Endothelial cell of umbilical vein (primary cell): ENCODE results near the gene ATP10B. TPM values are rescaled to one million over a fixed set of nuclear protein-coding genes. Genes with fewer than 3 reads are reported as not detected.

ENCODE experiments used
- BruUV-seq: library from RNA; stranded (reverse); fragments of 400-500 nt; replicated peaks from 2 replicates; lab custom pipeline; 2021; lab: Mats Ljungman, UMichigan
- CTCF ChIA-PET: fragments of 300-600, 350-600 bp; sonication (Branson Sonifier 250); formaldehyde crosslinking; loops from one replicate; lab custom pipeline; 2021; ENCODE audit warnings: antibody characterized with exemption, inconsistent platforms; lab: Charles Lee
- POLR2A ChIA-PET: fragments of 300-600, 350-600 bp; sonication (Branson Sonifier 250); formaldehyde crosslinking; loops from one replicate; lab custom pipeline; 2021; ENCODE audit warnings: antibody characterized with exemption, inconsistent platforms; lab: Charles Lee
- DNase-seq: peaks from one replicate; pipeline ENCODE4 v3.0.0-alpha.2; 2011; ENCODE audit warnings: low read depth, low spot score
- FAIRE-seq: peaks from 2 replicates; lab custom pipeline; 2011; peaks lifted over from hg19 to GRCh38; lab: Jason Lieb, UNC
- H2AFZ ChIP-seq: 2 replicates; pipeline ENCODE4 v1.6.0; 2012; ENCODE audit warnings: low read depth, low read length, control low read depth, inconsistent platforms
- H3K27ac ChIP-seq: 2 replicates; pipeline ENCODE4 v1.5.1; 2011; ENCODE audit warnings: low read depth, mild to moderate bottlenecking, control low read depth, low read length, moderate library complexity; ENCODE audit not compliant: insufficient read depth
- H3K27me3 ChIP-seq, 2 experiments: 2 replicates each; pipeline versions ENCODE4 v1.6.0 to v1.6.1; 2011; ENCODE audit warnings: low read length in 2 of 2, mixed read lengths in 1 of 2; ENCODE audit not compliant: control insufficient read depth in 2 of 2, insufficient read depth in 2 of 2
- H3K36me3 ChIP-seq, 2 experiments: 2 replicates in 1 of 2; 3 replicates in 1 of 2; pipeline ENCODE4 v1.5.1; 2011; ENCODE audit warnings: low read length in 2 of 2, mild to moderate bottlenecking in 1 of 2, moderate library complexity in 1 of 2; ENCODE audit not compliant: control insufficient read depth in 2 of 2, insufficient read depth in 2 of 2; ENCODE audit errors: extremely low read depth in 1 of 2
- H3K4me1 ChIP-seq: 3 replicates; pipeline ENCODE4 v1.5.1; 2011; ENCODE audit warnings: mild to moderate bottlenecking, low read length; ENCODE audit not compliant: control insufficient read depth, insufficient read depth; ENCODE audit errors: extremely low read depth
- H3K4me2 ChIP-seq: 2 replicates; pipeline ENCODE4 v1.6.1; 2011; ENCODE audit warnings: low read length, control low read depth, mixed read lengths; ENCODE audit not compliant: insufficient read depth
- H3K4me3 ChIP-seq, 3 experiments: fragments of 200-600 bp in 1 of 3; sonication (generic), shearing (Covaris generic) in 1 of 3; replicated peaks in 1 of 3; 2 replicates each; pipeline ENCODE4 v1.5.1; 2011 to 2016; ENCODE audit warnings: control low read depth in 3 of 3, low read length in 3 of 3, mild to moderate bottlenecking in 2 of 3, inconsistent platforms in 1 of 3, low read depth in 1 of 3, moderate library complexity in 1 of 3; ENCODE audit not compliant: insufficient read depth in 1 of 3
- H3K79me2 ChIP-seq: 2 replicates; pipeline ENCODE4 v1.6.0; 2012; ENCODE audit warnings: low read length, inconsistent platforms; ENCODE audit not compliant: control insufficient read depth, insufficient read depth
- H3K9ac ChIP-seq: replicated peaks from 2 replicates; pipeline ENCODE3; 2011; ENCODE audit warnings: low read length, control low read depth; ENCODE audit not compliant: insufficient read depth; ENCODE audit errors: extremely low read depth
- H3K9me1 ChIP-seq: replicated peaks from 3 replicates; pipeline ENCODE4 v1.6.0; 2011; ENCODE audit warnings: mild to moderate bottlenecking, low read length; ENCODE audit not compliant: control insufficient read depth, insufficient read depth; ENCODE audit errors: extremely low read depth
- H3K9me3 ChIP-seq: replicated peaks from 2 replicates; pipeline ENCODE4 v1.5.1; 2012; ENCODE audit warnings: low read length, inconsistent platforms; ENCODE audit not compliant: control insufficient read depth, insufficient read depth
- H4K20me1 ChIP-seq: replicated peaks from 2 replicates; pipeline ENCODE3; 2011; ENCODE audit warnings: mild to moderate bottlenecking, low read length; ENCODE audit not compliant: control insufficient read depth, insufficient read depth; ENCODE audit errors: extremely low read depth
- CTCF ChIP-seq, 2 donors: IDR thresholded peaks; 1 replicate in 1 of 2; 2 replicates in 1 of 2; pipeline ENCODE4 v1.5.1; 2011; ENCODE audit warnings: low read length in 2 of 2, mild to moderate bottlenecking in 2 of 2, moderate library complexity in 2 of 2, control low read depth in 1 of 2, inconsistent platforms in 1 of 2, low read depth in 1 of 2; ENCODE audit not compliant: insufficient read depth in 1 of 2; ENCODE audit errors: extremely low read depth in 1 of 2
- EZH2 ChIP-seq: IDR thresholded peaks from 2 replicates; pipeline ENCODE4 v1.6.1; 2012; ENCODE audit warnings: borderline replicate concordance, low read depth, mild to moderate bottlenecking, moderate library complexity, low read length, inconsistent platforms; ENCODE audit not compliant: severe bottlenecking
- FOS ChIP-seq: IDR thresholded peaks from 2 replicates; pipeline ENCODE4 v1.6.1; 2011; ENCODE audit warnings: mild to moderate bottlenecking, low read length, moderate library complexity, borderline replicate concordance; ENCODE audit not compliant: insufficient read depth
- GATA2 ChIP-seq: IDR thresholded peaks from 2 replicates; pipeline ENCODE4 v1.7.0; 2011; ENCODE audit warnings: low read depth, mild to moderate bottlenecking, moderate library complexity, mixed read lengths, low read length; ENCODE audit not compliant: insufficient read length, insufficient read depth
- JUN ChIP-seq: IDR thresholded peaks from 2 replicates; pipeline ENCODE4 v1.6.1; 2011; ENCODE audit warnings: borderline replicate concordance, low read depth; ENCODE audit not compliant: insufficient read length, insufficient read depth
- MAX ChIP-seq: IDR thresholded peaks from 2 replicates; pipeline ENCODE4 v1.6.1; 2011; ENCODE audit not compliant: insufficient read depth, insufficient read length
- MYC ChIP-seq: IDR thresholded peaks from one replicate; pipeline ENCODE4 v1.6.1; 2011; ENCODE audit warnings: mild to moderate bottlenecking, low read depth, low read length
- POLR2A ChIP-seq: IDR thresholded peaks from 2 replicates; pipeline ENCODE4 v1.6.1; 2012; ENCODE audit warnings: low read depth, mild to moderate bottlenecking, control low read depth, low read length
- POLR2AphosphoS5 ChIP-seq: IDR thresholded peaks from 2 replicates; pipeline ENCODE4 v1.6.1; 2012; ENCODE audit warnings: low read depth, mild to moderate bottlenecking, control low read depth, low read length, moderate library complexity; ENCODE audit not compliant: insufficient read depth
- dilution Hi-C: fragments of 300-500 bp; cut with MboI; formaldehyde crosslinking; loops from one replicate; pipeline ENCODE4 v1.15.0; 2019; ENCODE audit warnings: low sequenced_read_pairs; ENCODE audit not compliant: extremely low pct_ligation_motif_present
- intact Hi-C: fragments of 100-400 bp; cut with micrococcal nuclease; formaldehyde crosslinking; loops from one replicate; pipeline ENCODE4 v1.10.0; 2022
- polyA plus RNA-seq, 4 experiments: library from polyadenylated mRNA; depleted of rRNA in 3 of 4; stranded (reverse) in 3 of 4; unstranded in 1 of 4; fragments of >200 nt; gene quantifications; 2 replicates each; pipeline versions ENCODE4 v1.2.1 to v1.2.3, GENCODE V29; 2011 to 2012; ENCODE audit warnings: missing spikeins in 1 of 4
- total RNA-seq: library from RNA; stranded (reverse); gene quantifications from 2 replicates; pipeline ENCODE4 v1.2.3, GENCODE V29; 2021

ATP10B gene
- total and polyA plus RNA-seq, 2 donors (not counting 3 experiments of a cell fraction or from before 2014, with no cell fraction given) = not detected

GRCh38 chr5:160789219-160789859, 62.7 kb downstream of the ATP10B start:
- CTCF ChIA-PET = no interaction called here
- no peak for FAIRE-seq
- Histone ChIP-seq H3K9me1 (no peaks in the 10 kb centered on the region), H3K36me3 (no peaks in the 10 kb centered on the region), H2AFZ (no peak overlapping the region), H3K27ac (no peak overlapping the region), H3K4me3 (no peak overlapping the region), H3K9ac (no peak overlapping the region), H3K4me1 (no peaks in the 10 kb centered on the region), H3K79me2 (no peaks in the 10 kb centered on the region), H4K20me1 (no peaks in the 10 kb centered on the region), H3K4me2 (no peak overlapping the region), H3K9me3 (peaks cover 2% of the 10 kb centered on the region), H3K27me3 (no peaks in the 10 kb centered on the region)
- DNase-seq = no peak
- no TSS peak for BruUV-seq
- intact Hi-C loops (no loop called here), dilution Hi-C loops (no loop called here)
- TF ChIP-seq CTCF (IDR thresholded peaks at IDR 0.05; ENCODE audit: extremely low read depth in 1 of 2, insufficient read depth in 1 of 2, low read depth in 1 of 2, low read length in 2 of 2) = no peak
- TF ChIP-seq MAX = no peak
- TF ChIP-seq POLR2AphosphoS5 = no peak
- no peak for TF ChIP-seq GATA2
- no peak for TF ChIP-seq POLR2A
- no peak for TF ChIP-seq MYC
- no peak for TF ChIP-seq JUN
- TF ChIP-seq FOS = no peak
- no peak for TF ChIP-seq EZH2
- POLR2A ChIA-PET = no interaction called here
